ENCODE measurements around the gene UBXN1.

UBXN1 gene

DNA sequence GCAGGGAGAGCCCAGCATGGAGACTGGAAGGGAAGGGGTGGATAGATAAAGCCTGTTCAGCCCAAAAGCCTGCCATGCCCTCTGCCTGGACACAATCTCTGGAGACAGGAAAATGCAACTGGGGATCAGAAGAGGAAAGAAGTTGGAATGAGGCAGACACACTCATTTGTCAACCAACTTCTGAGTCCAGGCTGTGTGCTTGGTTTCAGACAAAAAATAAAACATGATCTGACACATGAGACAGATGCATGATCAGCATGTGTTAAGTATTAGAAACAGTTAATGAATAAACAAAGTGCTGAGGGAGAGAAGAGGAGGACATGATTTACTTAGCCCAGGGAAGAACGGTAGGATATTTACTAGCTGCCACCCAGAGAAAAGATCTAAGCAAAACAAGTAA lies 9.6 kb upstream of the UBXN1 start:
- Histone ChIP-seq H3K36me3 (ENCODE audit: control insufficient read depth, low read length) (peaks cover 20% of the 10 kb centered on the region), H3K9me3 (ENCODE audit: control insufficient read depth, insufficient read depth, low read length) (no peaks in the 10 kb centered on the region), H3F3A (ENCODE audit: control insufficient read depth, insufficient read depth) (peaks cover 3% of the 10 kb centered on the region; the same call in 1 of the 2 replicates), H3K79me2 (ENCODE audit: control insufficient read depth, low read length) (no peaks in the 10 kb centered on the region), H3K4me3 (ENCODE audit: low read length) (no peak overlapping the region), H3K4me1 (ENCODE audit: control insufficient read depth, low read length) (no peaks in the 10 kb centered on the region), H3K4me2 (ENCODE audit: low read length) (no peak overlapping the region), H3K27ac (ENCODE audit: low read depth, low read length) (no peak overlapping the region), H4K20me1 (ENCODE audit: control insufficient read depth, insufficient read depth, low read depth, low read length) (no peaks in the 10 kb centered on the region), H3K9me2 (replicated peaks; ENCODE audit: control insufficient read depth, low read length) (no peaks in the 10 kb centered on the region), H3K27me3 (ENCODE audit: control insufficient read depth, low read length) (no peaks in the 10 kb centered on the region)
- TF ChIP-seq EZH2phosphoT487 (IDR thresholded peaks at IDR 0.05; ENCODE audit: borderline replicate concordance, low read length), result no peak
- no peak for TF ChIP-seq CTCF (IDR thresholded peaks at IDR 0.05; ENCODE audit: low read depth, low read length, poor library complexity, severe bottlenecking)

DNA sequence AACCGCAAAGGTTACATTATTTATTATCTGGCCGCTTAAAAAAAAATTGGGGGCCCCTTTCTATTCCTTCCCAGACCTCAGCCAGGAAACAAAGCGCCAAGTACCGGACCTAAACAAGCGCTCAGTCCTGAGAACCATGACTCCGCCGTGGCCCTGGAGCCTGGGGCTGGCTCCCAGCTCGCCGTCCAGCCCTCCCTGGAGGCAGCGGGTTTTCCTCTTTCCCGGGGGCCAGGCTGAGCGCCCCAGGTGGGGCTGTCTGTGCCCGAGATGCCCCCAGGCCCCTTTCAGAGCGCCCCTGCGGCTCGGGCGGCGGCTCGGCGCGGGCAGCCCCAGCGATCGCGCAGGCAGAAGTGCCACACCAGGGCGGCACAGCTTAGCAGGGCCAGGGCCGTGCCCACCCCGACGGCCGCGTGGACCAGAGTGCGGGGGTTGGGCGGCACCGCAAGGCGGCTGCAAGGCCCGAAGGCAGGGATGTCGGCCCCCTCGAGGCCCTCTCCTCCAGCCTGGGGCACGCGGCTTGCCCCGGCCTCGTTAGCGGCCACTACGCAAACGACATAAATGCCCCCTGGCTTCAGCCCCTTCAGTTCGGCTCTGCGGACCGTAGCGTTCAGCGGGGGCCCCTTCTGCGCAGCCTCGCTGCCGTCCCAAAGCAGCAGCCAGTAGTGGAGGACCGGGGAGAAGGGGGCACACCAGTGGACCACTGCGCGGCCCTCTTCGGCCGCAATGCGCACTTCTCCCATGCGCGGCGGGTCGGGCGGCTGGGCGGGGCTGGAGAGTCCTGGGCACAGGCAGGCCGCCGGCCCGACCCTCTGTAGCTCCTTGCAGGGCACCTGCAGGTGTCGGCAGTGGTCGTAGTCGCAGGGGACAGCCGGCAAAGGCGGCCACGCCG lies 8.9 kb upstream of the UBXN1 start:
- Histone ChIP-seq H3K27me3 (ENCODE audit: control insufficient read depth, low read length) (no peaks in the 10 kb centered on the region), H3K79me2 (ENCODE audit: control insufficient read depth, low read length) (no peaks in the 10 kb centered on the region), H3F3A (ENCODE audit: control insufficient read depth, insufficient read depth) (peaks cover 3% of the 10 kb centered on the region; the same call in 1 of the 2 replicates), H3K36me3 (ENCODE audit: control insufficient read depth, low read length) (peaks cover 17% of the 10 kb centered on the region), H3K4me2 (ENCODE audit: low read length) (no peak overlapping the region), H4K20me1 (ENCODE audit: control insufficient read depth, insufficient read depth, low read depth, low read length) (no peaks in the 10 kb centered on the region), H3K9me3 (ENCODE audit: control insufficient read depth, insufficient read depth, low read length) (no peaks in the 10 kb centered on the region), H3K27ac (ENCODE audit: low read depth, low read length) (no peak overlapping the region), H3K9me2 (replicated peaks; ENCODE audit: control insufficient read depth, low read length) (no peaks in the 10 kb centered on the region), H3K4me1 (ENCODE audit: control insufficient read depth, low read length) (no peaks in the 10 kb centered on the region), H3K4me3 (ENCODE audit: low read length) (no peak overlapping the region)
- no peak for TF ChIP-seq EZH2phosphoT487 (IDR thresholded peaks at IDR 0.05; ENCODE audit: borderline replicate concordance, low read length)
- no peak for TF ChIP-seq CTCF (IDR thresholded peaks at IDR 0.05; ENCODE audit: low read depth, low read length, poor library complexity, severe bottlenecking)

DNA sequence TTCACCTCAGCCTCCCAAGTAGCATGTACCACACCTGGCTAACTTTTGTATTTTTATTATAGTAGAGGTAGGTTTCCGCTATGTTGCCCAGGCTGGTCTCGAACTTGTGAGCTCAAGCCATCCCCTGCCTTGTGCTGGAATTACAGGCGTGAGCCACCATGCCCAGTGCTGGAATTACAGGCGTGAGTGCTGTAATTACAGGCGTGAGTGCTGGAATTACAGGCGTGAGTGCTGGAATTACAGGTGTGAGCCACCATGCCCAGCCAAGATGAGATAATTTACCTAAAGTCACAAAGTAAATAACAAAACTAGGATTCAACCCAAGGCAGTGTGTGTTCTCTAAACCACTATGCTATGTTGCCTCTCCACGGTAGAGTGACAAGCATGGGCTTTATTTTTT lies 3.6 kb upstream of the UBXN1 start:
- Histone ChIP-seq H3K27me3 (ENCODE audit: control insufficient read depth, low read length) (no peaks in the 10 kb centered on the region), H3K4me3 (ENCODE audit: low read length) (no peak overlapping the region), H3K4me2 (ENCODE audit: low read length) (no peak overlapping the region), H3K9me2 (replicated peaks; ENCODE audit: control insufficient read depth, low read length) (no peaks in the 10 kb centered on the region), H3F3A (ENCODE audit: control insufficient read depth, insufficient read depth) (peaks cover 4% of the 10 kb centered on the region; the same call in 1 of the 2 replicates), H3K4me1 (ENCODE audit: control insufficient read depth, low read length) (peaks cover 28% of the 10 kb centered on the region), H4K20me1 (ENCODE audit: control insufficient read depth, insufficient read depth, low read depth, low read length) (no peaks in the 10 kb centered on the region), H3K9me3 (ENCODE audit: control insufficient read depth, insufficient read depth, low read length) (no peaks in the 10 kb centered on the region), H3K79me2 (ENCODE audit: control insufficient read depth, low read length) (peaks cover 20% of the 10 kb centered on the region), H3K36me3 (ENCODE audit: control insufficient read depth, low read length) (peaks cover 8% of the 10 kb centered on the region), H3K27ac (ENCODE audit: low read depth, low read length) (no peak overlapping the region)
- TF ChIP-seq CTCF (IDR thresholded peaks at IDR 0.05; ENCODE audit: low read depth, low read length, poor library complexity, severe bottlenecking) (no peak), EZH2phosphoT487 (IDR thresholded peaks at IDR 0.05; ENCODE audit: borderline replicate concordance, low read length) (no peak)

All from DOHH2 (cell line).